ENCODE data around the gene FGF18. TPM values are rescaled to one million over a fixed set of nuclear protein-coding genes. Genes with fewer than 3 reads are reported as not detected.

The FGF18 gene
- total RNA-seq, 1 experiment from 2014 or later: 0.06 TPM

DNA sequence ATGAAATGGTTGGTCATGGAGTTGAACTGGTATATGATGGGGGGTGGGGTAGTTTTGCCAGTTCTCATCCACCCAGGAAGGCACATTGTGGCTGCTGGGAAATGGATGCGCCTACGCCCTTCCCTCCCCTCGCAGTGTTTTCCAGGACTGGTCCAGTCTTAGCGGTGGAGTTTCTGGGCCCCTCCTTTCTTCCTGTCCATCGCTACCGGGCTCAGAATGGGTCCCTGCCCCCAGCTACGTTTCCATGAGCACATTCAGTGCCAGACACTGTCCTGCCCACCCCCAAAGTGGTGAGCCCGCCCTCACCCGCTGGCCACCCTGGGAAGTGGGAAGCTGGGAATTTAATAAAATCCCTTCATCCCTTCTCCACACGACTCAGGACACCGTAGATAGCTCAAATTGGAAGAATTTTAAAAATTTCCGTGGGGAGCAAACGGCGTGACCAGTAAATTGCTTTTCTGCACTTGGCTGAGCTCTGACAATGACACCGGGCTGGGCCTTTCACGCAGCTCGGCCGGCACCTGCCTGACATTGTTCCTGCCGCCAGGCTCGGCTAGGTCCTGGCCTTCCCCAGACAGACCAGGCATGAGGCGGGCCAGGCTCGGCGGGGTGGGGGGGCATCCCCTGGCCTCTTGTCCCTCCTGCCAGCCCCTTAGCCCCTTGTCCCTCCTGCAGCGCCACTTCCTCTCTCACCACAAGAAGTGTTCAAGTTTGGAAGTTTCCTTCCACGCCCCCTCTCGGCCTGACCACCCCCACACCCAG is 3.6 kb downstream of the FGF18 start:
- no peak for DNase-seq (ENCODE audit: low read depth)

DNA sequence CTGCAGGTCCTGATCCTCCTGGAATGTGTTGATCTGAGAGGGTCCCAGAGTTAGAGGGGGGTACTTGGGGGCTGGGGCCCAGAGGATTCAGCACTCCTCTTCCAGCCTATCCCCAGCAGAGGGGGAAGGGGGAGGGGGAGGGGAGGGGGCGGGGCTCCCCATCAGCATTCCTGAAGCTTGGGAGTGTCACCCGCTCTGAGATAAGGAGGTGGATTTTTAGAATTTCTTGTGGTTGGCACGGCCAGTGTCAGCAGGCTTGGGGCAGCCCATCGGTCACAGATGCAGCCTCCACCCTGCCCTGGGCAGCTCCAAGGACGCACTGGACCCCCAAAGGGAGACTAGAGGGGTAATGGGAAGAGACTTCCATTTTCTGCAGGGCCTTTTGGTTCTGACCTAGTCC is 5.3 kb downstream of the FGF18 start:
- no peak for DNase-seq (ENCODE audit: low read depth)

DNA sequence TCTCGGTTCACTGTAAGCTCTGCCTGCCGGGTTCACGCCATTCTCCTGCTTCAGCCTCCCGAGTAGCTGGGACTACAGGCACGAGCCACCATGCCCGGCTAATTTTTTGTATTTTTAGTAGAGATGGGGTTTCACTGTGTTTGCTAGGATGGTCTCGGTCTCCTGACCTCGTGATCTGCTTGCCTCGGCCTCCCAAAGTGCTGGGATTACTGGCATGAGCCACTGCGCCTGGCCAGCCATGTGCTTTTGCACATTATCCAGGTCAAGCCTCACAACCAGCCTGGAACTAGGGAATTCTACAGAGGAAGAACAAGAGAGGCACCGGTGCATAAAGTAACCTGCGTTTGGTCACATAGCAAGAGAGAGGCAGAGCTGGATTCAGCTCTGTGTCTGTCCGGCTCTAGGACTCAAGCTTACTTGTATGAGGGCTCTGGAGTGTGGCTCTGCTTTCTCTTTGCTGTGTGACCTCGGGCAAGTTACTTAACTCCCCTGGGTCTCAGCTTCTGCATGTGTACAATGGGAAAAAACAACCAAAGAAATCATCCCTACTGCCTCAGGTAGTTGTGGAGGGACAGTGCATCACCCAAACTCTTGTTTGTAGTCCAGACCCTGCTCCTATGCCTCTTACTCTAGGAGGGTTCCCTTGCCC is 6.3 kb downstream of the FGF18 start:
- no peak for DNase-seq (ENCODE audit: low read depth)

DNA sequence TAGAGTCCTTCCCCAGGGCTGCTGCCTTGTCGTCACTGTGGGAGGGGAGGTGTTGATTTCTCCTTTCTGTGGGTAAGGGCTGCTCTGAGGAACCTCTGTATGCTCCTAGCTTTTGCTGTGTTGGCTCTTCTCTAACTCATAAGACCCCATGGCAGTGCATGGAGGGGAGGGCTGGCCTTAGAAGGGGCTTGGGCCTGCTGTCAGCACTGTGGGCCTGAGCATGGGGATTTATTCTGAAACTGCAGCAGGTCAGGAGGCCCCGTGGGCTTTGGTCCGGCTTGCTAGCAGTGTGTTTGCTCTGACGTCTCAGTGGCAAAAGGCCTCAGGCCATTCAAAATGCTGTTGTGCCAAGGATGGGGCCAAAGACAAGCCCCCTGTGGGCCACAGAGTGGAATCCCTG is 6.8 kb downstream of the FGF18 start:
- no peak for DNase-seq (ENCODE audit: low read depth)

DNA sequence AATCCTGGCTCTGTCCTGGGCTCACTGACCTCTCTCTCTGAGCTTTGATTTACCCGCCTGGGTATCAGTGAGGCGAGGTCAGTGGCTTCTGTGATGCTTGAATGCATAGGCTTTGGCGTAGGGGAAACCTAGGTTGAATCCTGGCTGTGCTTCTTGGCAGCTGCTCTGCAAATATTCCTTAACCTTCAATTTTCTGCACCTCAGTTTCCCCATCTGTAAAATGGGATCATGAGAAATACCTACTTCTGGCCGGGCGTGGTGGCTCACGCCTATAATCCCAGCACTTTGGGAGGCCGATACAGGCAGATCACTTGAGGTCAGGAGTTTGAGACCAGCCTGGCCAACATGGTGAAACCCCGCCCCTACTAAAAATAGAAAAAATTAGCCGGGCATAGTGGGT is 7.2 kb downstream of the FGF18 start:
- DNase-seq (ENCODE audit: low read depth): no peak

DNA sequence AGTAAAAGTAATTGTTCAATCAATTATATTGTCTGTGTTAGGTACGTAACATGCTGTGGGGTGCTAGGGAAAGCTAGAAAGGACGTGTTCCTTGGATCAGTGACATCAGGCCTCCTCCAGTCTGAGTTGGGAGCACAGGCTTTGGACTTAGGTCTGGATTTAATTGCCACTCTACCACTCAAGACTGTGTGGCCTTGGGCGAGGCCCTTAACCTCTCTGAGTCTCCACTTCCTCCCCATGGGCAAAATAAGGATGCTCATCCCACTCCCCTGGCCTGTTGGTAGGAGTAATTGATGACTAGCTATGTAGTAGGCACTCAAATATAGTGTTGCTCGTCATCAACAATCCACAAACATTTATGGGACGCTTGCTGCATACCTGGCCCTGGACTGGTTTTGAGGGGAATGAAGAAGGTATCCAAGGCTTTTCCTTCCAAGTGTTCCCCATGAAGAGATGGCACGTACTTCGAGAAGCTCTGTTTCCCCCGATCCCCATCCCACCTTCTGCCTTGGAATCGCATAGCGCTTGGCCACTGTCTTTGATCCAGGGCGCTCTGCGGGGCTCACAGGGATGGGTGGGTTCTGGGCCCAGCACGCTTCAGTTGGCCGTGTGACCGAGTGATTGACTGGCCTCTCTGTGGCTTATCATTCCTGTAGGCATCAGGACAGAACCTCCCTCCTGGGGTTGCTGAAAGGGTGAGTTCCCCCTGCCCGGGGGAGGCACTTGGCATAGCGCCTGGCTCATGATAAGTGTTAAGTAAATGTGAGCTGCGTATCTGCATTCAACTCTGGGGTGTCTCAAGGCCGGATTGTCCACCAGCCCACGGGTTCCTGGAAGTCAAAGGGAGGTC is 8.1 kb downstream of the FGF18 start:
- DNase-seq (ENCODE audit: low read depth): no peak

DNA sequence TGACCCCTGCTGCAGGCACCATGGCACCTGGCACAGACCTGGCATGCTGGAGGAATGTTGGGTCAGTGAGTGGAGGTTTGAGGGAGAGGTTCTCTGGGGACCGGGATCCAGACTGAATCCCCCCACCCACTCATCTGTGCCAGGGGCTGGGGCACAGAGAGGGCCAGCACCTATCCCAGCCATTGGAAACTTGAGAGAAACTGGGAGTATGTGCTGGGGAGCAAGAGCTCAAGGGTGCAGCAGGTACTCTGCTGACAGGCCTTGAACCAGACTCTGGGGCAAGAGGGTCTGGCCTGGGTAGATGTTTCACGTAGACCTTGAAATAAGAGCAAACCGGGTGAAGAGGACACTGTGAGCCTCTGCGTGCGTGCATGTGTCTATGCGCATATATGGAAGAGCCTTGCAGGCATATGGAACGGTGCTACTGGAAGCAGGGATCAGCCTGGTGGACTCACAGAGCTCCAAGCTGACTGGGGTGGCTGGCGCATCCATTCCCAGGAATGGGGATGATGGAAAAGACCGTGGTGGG is 8.8 kb downstream of the FGF18 start:
- DNase-seq (ENCODE audit: low read depth): no peak

DNA sequence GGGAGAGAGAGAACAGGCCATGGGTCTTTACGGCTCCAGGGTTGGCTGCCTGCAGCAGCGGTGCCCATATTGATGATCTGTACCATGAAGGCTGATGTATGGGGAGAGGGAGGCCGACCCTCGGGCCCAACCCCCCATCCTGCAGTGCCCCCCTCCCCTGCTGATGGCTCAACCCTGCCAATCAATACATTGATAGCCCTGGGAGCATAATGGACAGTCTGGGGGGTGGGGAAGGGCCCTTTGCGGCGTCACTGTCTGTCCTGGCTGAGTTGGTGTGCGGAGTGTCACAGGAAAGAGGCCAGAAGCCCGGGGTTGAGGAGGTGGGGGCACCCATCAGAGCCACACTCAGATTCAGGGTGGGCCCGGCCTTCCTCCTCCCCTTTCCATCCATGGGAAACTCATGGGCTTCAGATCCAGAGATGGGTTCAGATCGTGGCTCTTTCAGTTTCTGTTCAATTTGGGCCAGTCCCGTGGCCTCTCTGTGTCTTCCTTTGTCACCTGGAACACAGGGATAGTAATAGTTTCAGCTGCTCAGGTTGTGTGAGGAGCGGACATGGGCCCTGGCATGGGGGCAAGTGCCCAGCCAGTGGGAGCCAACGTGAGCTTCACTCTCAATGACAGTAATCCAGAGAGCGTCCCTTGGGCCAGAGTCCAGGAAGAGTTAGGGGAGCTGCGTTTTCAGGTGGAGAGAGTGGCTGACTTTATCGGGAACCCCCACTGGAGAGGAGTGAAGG is 9.5 kb downstream of the FGF18 start:
- DNase-seq (ENCODE audit: low read depth): no peak

DNA sequence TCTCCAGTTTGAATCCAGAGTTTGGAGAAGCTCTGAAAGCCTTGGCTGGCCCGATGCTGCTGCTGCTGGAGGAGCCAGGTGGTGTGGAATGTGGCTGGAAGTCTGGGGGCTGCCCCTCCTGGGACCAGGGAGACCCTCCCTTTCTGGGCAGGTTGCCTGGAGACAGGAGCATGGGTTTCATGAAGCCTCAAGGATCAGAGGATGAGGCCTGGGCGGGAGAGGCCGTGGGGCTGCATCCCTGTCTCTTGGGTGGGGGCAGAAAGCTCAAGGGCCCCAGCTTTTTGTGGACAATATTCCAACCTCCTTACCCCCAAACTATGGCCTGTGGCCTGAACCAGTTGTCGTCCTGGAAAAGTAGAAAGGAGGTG is 10.1 kb downstream of the FGF18 start:
- DNase-seq (ENCODE audit: low read depth): no peak

DNA sequence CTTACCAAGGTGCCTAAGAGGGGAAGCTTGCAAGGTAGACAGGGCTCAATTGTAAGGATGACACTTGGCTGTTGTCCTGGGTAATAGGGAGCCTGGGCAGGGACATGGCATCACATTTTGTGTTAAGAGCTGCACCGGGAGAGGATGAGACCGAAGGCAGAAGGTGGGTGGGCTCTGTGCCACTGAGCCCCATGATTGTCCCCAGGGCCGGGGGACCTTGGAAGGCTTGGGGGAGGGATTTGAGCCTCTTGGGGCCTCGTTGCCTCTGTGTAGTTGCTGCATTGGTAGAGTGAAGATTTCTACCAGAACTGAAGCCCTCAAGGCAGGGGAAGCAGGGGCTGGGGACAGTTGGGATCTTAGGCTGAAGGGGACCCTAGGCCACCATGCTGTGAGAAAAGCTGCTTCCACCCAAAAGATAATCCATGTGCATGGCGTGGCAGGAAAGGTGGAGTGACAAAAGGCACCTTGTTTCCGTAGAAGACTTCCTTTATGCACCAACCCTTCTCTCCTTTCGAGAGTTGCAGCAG is 11.9 kb downstream of the FGF18 start:
- DNase-seq (ENCODE audit: low read depth): no peak

DNA sequence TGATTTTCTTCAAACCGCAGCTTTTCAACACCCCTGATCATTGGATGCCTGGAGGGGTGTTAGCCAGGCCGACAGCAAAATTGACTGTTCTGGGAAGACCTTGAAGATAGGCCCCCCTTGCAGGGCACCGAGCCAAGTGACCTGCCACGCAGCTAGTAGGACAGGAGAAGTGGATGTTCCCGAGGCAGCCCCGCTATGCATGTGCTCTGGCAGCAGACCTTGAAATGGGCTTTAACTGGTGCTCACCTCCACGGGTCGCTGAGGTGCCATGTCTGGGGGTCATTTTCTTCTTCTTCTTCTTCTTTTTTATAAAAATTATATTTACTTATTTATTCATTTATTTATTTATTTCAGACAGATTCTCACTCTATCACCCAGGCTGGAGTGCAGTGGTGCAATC is 12.6 kb downstream of the FGF18 start:
- DNase-seq (ENCODE audit: low read depth): no peak

DNA sequence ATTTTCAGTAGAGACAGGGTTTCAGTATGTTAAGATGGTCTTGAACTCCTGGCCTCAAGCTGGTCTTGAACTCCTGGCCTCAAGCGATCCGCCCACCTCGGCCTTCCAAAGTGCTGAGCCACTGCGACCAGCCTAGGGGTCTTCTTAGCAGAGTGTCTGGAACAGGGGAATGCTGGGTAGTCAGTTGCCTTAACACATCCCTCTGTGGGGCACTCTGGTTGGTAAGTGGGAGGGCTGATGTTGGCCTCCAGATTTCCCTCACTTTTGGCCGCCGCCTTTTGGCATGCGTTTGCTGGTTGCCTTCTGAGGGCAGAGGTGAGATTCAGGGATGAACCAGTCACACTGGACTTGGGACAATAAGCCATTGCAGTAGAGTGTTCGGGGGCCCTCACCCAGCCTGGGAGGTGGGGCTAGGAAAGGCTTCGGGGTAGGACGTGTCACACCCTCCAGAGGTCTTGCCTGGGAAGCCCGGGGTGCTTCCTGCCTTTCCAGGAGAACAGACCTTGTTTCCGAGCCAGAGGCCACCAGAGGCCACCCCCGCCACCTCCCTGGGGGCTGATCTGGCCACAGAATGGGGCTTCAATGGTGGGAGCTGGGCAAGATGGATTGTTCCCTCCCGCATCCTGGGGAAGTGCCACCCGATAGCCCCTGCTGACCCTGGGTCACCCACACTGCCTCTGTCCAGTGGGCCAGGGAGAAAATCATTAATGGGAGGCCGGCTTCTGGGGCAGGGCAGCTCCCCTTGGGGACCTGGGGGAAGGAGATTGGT is 13.3 kb downstream of the FGF18 start:
- no peak for DNase-seq (ENCODE audit: low read depth)

DNA sequence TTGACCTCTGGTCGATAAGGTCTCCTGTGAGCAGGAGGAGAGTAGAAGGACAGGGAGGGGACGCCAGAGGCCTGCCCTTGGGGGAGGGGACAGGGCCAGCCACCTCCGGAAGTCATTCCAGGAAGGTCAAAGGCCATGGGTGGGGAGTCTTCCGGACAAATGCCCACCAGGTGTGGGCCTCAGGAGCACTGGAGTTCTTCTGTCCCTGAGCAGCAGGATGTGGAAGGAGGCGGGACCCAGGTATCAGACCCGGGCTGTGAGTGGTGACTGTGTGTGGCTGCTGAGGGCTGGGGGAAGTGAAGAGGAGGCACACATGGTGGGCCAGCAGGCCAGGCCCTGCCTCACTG is 13.9 kb downstream of the FGF18 start:
- no peak for DNase-seq (ENCODE audit: low read depth)

DNA sequence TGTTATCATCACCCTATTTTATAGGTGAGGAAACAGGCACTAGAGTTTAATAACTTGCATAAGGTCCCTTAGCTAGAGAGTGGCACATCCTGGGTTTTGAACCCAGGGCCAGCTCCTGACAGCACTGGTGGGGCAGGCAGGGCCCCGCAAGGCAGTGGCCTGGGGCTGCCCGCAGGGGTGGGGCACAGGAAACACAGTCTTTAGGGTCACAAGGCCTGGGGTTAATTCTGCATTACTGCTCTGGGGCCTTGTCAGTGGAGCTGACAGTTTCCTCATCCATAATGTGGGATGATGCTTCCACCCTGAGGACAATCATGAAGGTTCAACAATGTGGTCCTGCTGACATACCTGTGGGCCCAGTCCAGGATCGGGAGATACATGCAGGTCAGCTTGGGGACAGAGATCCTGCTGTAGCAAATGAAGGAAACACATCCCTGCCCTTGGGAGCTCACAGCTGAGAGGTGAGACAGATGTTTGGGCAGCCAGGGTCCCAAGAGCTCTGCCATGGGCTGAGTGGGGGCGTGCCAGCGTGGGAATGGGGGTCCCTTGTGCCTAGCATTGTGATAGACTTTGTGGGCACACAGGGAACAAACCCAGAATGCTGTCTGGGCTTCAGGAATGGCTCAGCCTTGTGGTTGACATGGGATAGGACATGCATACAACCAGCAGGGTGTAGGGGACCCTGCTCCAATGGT is 14.7 kb downstream of the FGF18 start:
- DNase-seq (ENCODE audit: low read depth): no peak

DNA sequence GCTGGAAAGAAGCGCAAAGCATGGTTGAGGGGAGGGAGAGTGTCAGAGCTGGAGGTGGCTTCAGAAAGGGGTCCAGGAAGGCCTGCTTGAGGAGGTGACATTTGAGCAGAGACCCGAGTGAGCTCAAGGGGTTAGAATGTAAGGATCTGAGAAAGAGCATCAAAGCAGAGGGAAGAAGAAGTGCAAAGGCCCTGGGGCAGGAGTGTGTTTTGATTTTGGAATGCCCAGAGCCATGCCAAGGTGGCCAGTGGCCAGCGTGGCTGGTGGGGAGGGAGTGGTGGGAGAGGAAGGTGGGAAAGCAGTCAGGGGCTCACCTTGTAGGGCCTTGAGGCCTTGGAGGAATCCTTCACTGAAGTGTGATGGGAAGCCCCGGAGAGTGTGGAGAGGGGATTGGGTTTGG is 15.4 kb downstream of the FGF18 start:
- no peak for DNase-seq (ENCODE audit: low read depth)

DNA sequence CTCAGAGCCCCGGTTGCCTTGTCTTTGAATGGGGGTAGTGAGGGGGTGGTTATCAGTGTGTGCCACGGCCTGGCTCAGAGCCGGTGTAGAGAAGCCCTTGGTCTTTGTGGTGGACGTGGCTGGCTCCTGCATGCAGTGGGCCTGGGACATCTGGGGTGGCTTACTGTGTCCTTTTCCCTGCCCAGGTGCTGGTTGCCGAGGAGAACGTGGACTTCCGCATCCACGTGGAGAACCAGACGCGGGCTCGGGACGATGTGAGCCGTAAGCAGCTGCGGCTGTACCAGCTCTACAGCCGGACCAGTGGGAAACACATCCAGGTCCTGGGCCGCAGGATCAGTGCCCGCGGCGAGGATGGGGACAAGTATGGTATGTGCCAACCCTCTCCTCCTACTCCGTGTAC is 16.5 kb downstream of the FGF18 start:
- no peak for DNase-seq (ENCODE audit: low read depth)

DNA sequence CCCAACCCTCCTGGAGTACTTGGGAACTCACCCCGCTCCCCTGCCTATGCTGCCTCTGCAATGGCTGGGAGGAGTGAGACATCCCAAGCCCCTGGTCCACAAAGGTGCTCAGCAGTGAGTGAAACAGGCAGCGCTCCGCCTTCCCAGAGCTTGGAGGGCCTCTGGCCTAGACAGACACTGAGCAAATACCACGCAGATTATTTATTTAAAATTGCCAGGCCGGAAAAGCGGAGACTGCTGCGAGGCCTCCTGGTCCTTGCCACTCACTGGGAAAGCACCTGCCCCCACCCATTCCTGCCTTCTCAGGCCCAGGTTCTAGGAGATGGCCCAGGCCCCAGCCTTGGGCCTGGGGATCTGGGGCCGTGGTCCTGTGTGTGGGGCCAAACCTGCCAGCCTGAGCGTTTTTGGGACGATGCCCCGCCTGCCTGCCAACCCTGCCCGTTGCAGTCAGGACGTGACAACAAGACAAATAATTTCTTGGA is 17.4 kb downstream of the FGF18 start:
- no peak for DNase-seq (ENCODE audit: low read depth)

DNA sequence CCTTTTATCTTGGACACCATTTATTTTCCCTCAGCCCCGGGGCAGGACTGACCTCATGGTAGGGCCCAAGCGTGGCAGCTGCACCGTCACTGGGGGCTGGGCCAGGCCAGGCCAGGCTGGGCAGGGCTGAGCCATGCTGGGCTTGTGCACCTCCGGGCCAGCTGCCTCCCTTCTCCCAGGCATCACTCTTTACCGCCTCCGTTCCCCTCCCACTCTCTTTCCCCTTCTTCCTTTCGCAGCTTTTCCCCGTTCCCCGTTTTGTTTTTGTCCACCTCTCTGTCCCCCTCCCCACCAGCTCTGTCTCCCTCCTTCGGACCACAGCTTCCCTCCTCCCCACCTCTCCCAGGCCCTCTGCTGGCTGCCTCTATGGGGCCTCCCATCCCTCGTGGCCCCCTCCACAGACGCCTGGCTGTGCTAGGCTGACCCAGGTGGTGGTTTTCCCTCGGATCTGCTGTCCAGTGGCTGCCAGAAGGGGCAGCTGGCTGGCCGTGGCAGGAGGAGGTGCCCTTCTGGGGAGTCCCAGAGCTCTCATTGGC is 17.9 kb downstream of the FGF18 start:
- DNase-seq (ENCODE audit: low read depth): no peak

DNA sequence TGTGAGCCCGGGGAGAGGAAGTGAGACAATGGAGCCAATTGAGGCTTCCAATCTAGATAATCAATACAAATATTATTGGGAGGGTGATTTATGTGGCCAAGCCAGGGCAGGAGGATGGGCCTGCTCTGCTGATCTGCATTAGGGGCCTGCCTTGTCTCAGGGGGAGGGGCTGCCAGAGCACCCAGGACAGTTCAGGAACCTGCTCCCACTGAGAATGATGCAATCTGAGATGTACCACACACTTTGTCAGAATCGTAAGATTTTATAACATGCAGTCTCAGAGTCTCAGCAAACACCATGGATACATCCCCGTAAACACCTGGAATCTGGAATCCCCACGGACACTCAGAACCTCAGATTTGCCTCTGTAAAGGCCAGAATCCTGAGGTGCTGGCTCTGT is 19.3 kb downstream of the FGF18 start:
- DNase-seq (ENCODE audit: low read depth): no peak
